Measurements from ENCODE around the gene GABARAPL2.

The GABARAPL2 gene

GRCh38 chr16:75578212-75578611, 12.0 kb downstream of the GABARAPL2 start:
- Histone ChIP-seq H3K36me3 (peaks cover 72% of the 10 kb centered on the region), H3K27ac (no peak overlapping the region), H3K4me3 (ENCODE audit: low read depth, low read length) (no peak overlapping the region), H3K27me3 (ENCODE audit: insufficient read depth, low read depth, severe bottlenecking) (no peaks in the 10 kb centered on the region), H3K9me3 (ENCODE audit: severe bottlenecking) (no peaks in the 10 kb centered on the region)
- no peak for TF ChIP-seq CTCF (IDR thresholded peaks at IDR 0.05; ENCODE audit: low read depth, low read length)
- no peak for DNase-seq

GRCh38 chr16:75578725-75579124, 12.5 kb downstream of the GABARAPL2 start:
- no peak for DNase-seq
- no peaks in the 10 kb centered on the region for H3K9me3 ChIP-seq (ENCODE audit: severe bottlenecking)
- H3K4me3 ChIP-seq (ENCODE audit: low read depth, low read length), result no peak overlapping the region
- H3K36me3 ChIP-seq, result peaks cover 67% of the 10 kb centered on the region
- no peaks in the 10 kb centered on the region for H3K27me3 ChIP-seq (ENCODE audit: insufficient read depth, low read depth, severe bottlenecking)
- H3K27ac ChIP-seq, result no peak overlapping the region
- no peak for TF ChIP-seq CTCF (IDR thresholded peaks at IDR 0.05; ENCODE audit: low read depth, low read length)

GRCh38 chr16:75579281-75579834, 13.2 kb downstream of the GABARAPL2 start:
- Histone ChIP-seq H3K36me3 (peaks cover 61% of the 10 kb centered on the region), H3K27ac (no peak overlapping the region), H3K9me3 (ENCODE audit: severe bottlenecking) (no peaks in the 10 kb centered on the region), H3K4me3 (ENCODE audit: low read depth, low read length) (no peak overlapping the region), H3K27me3 (ENCODE audit: insufficient read depth, low read depth, severe bottlenecking) (no peaks in the 10 kb centered on the region)
- TF ChIP-seq CTCF (IDR thresholded peaks at IDR 0.05; ENCODE audit: low read depth, low read length), result no peak
- DNase-seq, result no peak

GRCh38 chr16:75584108-75584507, 17.9 kb downstream of the GABARAPL2 start:
- no peak overlapping the region for H3K27ac ChIP-seq
- H3K36me3 ChIP-seq, result peaks cover 16% of the 10 kb centered on the region
- no peak for TF ChIP-seq CTCF (IDR thresholded peaks at IDR 0.05; ENCODE audit: low read depth, low read length)
- H3K27me3 ChIP-seq (ENCODE audit: insufficient read depth, low read depth, severe bottlenecking), result no peaks in the 10 kb centered on the region
- no peaks in the 10 kb centered on the region for H3K9me3 ChIP-seq (ENCODE audit: severe bottlenecking)
- no peak overlapping the region for H3K4me3 ChIP-seq (ENCODE audit: low read depth, low read length)
- DNase-seq, result no peak

GRCh38 chr16:75588716-75589115, 22.5 kb downstream of the GABARAPL2 start:
- H3K27me3 ChIP-seq (ENCODE audit: insufficient read depth, low read depth, severe bottlenecking), result no peaks in the 10 kb centered on the region
- no peak overlapping the region for H3K4me3 ChIP-seq (ENCODE audit: low read depth, low read length)
- no peak for TF ChIP-seq CTCF (IDR thresholded peaks at IDR 0.05; ENCODE audit: low read depth, low read length)
- DNase-seq, result no peak
- H3K27ac ChIP-seq, result no peak overlapping the region
- H3K36me3 ChIP-seq, result 0 out of 2 replicates have a peak, but pooled peaks cover under 1% of the 10 kb centered on the region
- no peaks in the 10 kb centered on the region for H3K9me3 ChIP-seq (ENCODE audit: severe bottlenecking)

GRCh38 chr16:75589306-75589705, 23.1 kb downstream of the GABARAPL2 start:
- H3K27ac ChIP-seq, result no peak overlapping the region
- no peak for TF ChIP-seq CTCF (IDR thresholded peaks at IDR 0.05; ENCODE audit: low read depth, low read length)
- no peaks in the 10 kb centered on the region for H3K9me3 ChIP-seq (ENCODE audit: severe bottlenecking)
- H3K36me3 ChIP-seq, result 0 out of 2 replicates have a peak, but pooled peaks cover 4% of the 10 kb centered on the region
- H3K27me3 ChIP-seq (ENCODE audit: insufficient read depth, low read depth, severe bottlenecking), result no peaks in the 10 kb centered on the region
- H3K4me3 ChIP-seq (ENCODE audit: low read depth, low read length), result no peak overlapping the region
- DNase-seq, result no peak

Data from WERI-Rb-1 (cell line).